VCaP (cell line): ENCODE data around the gene TNFRSF18.

Experiments used
- H3K27ac ChIP-seq: fragments of 450-650 bp; 2 replicates; pipeline ENCODE4 v1.5.1; 2017
- CTCF ChIP-seq: fragments of 450-650 bp; conservative IDR thresholded peaks from 2 replicates; pipeline ENCODE4 v1.5.1; 2017; ENCODE audit warnings: mild to moderate bottlenecking, moderate library complexity

Gene TNFRSF18

DNA sequence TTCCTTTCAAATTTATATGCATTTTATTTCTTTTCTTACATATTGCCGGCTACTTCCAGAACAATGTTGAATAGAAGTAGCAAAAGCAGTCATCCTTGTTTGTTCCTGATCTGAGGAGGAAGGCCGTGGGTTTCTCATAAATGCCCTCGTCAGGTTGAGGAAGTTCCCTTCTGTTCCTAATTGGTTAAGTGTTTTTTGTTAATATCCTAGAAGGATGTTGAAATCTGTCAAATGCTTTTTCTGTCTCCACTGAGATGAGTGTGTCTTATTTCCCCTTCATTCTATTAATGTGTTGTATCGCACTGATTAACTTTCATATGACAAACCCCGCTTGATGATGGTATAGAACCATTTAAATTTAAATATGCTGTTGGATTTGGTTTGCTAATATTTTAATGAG lies 17.3 kb downstream of the TNFRSF18 start:
- H3K27ac ChIP-seq, result no peak overlapping the region
- no peak for TF ChIP-seq CTCF

DNA sequence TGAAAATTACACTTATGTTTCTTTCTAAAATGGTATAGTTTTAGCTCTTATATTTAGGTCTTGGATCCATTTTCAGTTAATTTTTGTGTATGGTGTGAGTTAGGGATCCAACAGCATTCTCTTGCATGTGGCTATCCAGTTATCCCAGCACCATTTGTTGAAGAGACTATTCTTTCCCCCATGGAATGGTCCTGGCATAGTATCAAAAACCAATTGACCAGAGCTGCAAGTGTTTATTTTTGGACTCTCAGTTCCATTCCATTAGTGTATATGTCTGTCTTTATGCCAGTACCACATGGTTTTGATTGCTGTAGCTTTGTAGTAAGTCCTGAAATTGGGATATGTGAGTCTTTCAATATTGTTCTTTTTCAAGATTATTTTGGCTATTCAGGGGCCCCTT lies 18.5 kb downstream of the TNFRSF18 start:
- no peak for TF ChIP-seq CTCF
- H3K27ac ChIP-seq, result no peak overlapping the region

- no peak for TF ChIP-seq CTCF
- no peak overlapping the region for H3K27ac ChIP-seq
Measured at GRCh38 chr1:1185101-1185765, 21.2 kb downstream of the TNFRSF18 start.

GRCh38 chr1:1183833-1184775 lies 22.3 kb downstream of the TNFRSF18 start:
- TF ChIP-seq CTCF, result no peak
- H3K27ac ChIP-seq, result no peak overlapping the region

GRCh38 chr1:1183221-1183747 lies 23.1 kb downstream of the TNFRSF18 start:
- no peak for TF ChIP-seq CTCF
- no peak overlapping the region for H3K27ac ChIP-seq

- H3K27ac ChIP-seq, result no peak overlapping the region
- no peak for TF ChIP-seq CTCF
Measured at GRCh38 chr1:1182491-1183220, 23.7 kb downstream of the TNFRSF18 start.
